PC-9 (cell line): Measurements from ENCODE around the gene MECR.
"Not testable (repeated sequence)": the region's sequence is repeated elsewhere in the genome, so short reads cannot be mapped to it uniquely, and the experiment has no call there.

Experiments
- CTCF ChIP-seq: fragments of 200-600 bp; sonication (generic); conservative IDR thresholded peaks from 2 replicates; pipeline ENCODE4 v1.6.1; 2017; ENCODE audit warnings: mixed run types, antibody characterized with exemption, mild to moderate bottlenecking, moderate library complexity
- EZH2 ChIP-seq: fragments of 200-600 bp; sonication (generic); IDR thresholded peaks from 2 replicates; pipeline ENCODE4 v1.8.0; 2017; ENCODE audit warnings: antibody characterized with exemption, low read depth

DNA sequence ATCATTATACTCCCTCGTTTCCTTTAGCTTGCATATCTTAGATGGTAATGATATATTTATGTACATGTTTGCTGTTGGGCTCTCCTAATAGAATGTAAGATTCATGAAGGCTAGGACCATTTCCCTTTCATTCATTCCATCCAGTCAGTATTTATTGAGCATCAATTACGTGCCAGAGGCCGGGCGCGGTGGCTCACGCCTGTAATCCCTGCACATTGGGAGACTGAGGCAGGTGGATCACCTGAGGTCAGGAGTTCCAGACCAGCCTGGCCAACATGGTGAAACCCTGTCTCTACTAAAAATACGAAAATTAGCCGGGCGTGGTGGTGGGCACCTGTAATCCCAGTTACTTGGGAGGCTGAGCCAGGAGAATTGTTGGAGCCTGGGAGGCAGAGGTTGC is 4.1 kb upstream of the MECR start:
- TF ChIP-seq CTCF, EZH2: not testable (repeated sequence)
